Activated CD4-positive, alpha-beta T cell treated with anti-CD3 and anti-CD28 coated beads, Interleukin-10, Interleukin-2, amounts not matched to agents 100 ng/mL and 50 ng/mL, durations not matched to agents 16 hours and 8 hours (primary cell): ENCODE data around the gene DLG4.

Experiments used
- DNase-seq: peaks from one replicate; pipeline ENCODE4 v3.0.0-alpha.2; 2020

The DLG4 gene

GRCh38 chr17:7219812-7220592, at the start of gene DLG4, which contains the start of gene ACADVL:
TSS of gene DLG4 (minus strand) at chr17:7219836.
TSS of gene ACADVL (plus strand) at chr17:7219938. CDS start at chr17:7219985, 47 bp downstream.
- DNase-seq: peak; percentile 89

GRCh38 chr17:7266784-7267183, 47.1 kb upstream of the DLG4 start:
- DNase-seq: no peak

GRCh38 chr17:7263801-7264078, 44.1 kb upstream of the DLG4 start:
- no peak for DNase-seq

DNA sequence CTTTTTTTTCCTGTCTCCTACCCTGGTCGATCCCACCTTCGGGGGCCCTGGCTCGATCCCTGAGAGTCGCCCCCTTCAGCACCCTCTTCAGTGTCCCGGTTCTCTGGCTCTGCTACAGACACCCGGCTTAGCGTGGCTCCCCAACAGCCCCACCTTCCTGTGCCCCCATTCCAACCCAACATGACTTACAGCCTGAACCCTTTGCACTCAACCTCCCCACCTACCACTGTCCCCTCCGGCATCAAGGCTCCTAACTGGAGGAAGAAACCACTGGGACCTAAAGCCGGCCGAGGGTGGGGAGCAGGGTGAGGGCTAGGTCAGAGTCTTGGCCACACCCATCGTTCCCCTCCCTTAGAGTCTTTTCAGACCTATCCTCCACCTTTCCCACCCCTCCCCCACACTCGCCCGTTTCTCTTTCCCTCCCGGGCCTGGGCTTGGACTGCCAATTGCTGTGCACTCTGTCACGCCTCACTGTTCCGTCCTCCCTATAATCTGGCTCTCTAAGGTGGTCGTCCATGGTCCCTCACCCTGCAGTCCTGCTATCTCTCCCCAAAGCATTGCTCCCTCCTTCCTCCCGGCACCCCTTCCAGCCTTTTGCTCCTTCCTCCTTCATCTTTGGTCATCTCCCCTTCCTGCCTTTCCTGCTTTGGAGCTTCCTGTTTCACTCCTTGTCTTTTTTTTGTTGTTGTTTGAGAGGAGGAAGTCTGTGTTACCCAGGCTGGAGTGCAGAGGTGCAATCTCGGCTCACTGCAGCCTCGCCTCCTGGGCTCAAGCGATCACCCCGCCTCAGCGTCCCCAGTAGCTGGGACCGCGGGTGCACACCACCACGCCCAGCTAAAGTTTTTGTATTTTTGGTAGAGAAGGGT, 43.5 kb upstream of the DLG4 start:
- DNase-seq: no peak

GRCh38 chr17:7262192-7262934, 42.7 kb upstream of the DLG4 start, which contains the start of gene CLDN7:
TSS of gene CLDN7 (minus strand) at chr17:7262478. CDS start at chr17:7262043, 435 bp downstream.
- DNase-seq: no peak

- DNase-seq: no peak
Observed at GRCh38 chr17:7261379-7262191, 41.9 kb upstream of the DLG4 start.

DNA sequence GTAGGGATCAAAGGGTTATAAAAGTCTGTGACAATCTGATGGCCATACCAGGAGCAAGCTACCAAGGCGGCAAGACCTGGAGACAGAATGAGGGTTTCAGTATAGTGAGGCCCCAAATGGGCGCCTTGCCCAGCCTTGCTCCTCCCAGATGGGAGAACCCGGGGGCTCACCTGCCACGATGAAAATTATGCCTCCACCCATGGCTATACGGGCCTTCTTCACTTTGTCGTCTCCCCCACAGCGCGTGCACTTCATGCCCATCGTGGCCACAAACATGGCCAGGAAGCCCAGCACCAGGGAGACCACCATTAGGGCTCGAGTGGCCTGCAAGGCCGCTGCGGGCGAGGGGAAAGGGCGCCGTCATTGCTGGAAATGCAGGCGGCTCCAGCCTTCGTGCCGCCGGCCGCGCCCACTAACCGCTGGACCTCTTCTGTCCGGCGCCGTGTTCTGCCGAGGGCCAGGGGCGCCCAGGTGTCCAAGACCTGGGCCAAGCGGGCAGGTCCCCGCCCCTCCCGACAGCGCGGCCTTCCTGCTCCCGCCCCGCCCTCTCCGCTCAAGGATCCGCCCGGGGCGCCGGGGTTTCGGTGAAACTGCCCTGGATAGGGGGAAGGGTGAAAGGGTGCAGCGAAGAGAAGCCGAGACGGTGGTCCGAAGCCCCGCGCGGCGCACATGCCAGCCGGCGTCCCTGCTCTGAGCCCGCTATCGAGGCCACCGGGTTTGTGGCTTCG, 41.2 kb upstream of the DLG4 start:
- DNase-seq: peak; percentile 37

DNA sequence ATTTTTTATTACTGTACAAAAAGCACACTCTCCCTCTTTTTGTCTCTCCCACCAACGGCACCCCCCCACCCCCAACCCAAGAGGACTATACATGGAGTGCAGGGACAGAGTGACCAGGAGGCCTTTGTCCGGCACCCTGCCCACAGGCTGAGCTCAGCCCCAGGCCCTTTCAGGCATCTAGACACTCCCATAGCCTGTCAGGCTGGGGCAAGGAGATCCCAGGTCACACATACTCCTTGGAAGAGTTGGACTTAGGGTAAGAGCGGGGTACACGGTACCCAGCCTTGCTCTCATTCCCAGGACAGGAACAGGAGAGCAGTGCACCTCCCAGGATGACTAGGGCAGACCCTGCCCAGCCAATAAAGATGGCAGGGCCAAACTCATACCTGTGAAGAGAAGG, 40.5 kb upstream of the DLG4 start:
- no peak for DNase-seq

GRCh38 chr17:7259555-7259889, 39.9 kb upstream of the DLG4 start:
- no peak for DNase-seq

DNA sequence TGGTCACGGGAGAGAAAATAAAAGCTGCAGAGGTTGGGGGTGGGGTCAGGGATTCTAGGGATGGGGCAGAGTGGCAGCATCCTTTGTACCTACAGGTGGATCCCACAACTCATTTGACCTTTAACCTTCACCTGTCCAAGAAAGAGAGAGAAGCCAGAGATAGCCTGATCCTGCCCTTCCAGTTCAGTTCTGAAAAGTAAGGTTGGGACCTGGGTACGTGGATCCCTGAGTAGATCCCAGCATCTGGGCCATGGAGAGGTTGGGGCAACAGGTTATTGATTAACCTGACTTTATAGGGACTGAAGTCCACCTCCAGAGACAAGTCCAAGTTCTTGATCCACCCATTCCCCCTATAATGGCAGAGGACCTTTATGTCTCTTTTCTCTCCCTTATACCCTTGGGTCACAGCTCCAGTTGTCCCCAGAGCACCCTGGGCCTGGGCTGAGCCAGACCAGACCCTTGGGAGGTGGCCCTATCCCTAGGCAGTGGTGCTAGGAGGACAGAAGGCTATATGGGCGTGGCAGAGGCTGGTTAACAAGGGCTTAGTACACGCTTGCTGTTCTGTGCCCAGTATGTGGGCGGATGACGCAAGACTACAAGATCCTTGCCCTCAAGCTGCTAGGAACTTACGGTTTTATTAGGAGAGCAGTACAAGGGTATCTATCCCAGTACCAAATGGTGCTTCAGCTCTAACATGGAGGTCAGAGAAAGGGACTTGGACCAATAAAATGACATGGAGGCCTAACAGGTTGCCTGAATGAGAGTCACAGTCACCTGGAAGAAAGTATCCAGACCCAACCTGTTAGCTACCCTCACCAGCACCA, 39.3 kb upstream of the DLG4 start:
- no peak for DNase-seq

DNA sequence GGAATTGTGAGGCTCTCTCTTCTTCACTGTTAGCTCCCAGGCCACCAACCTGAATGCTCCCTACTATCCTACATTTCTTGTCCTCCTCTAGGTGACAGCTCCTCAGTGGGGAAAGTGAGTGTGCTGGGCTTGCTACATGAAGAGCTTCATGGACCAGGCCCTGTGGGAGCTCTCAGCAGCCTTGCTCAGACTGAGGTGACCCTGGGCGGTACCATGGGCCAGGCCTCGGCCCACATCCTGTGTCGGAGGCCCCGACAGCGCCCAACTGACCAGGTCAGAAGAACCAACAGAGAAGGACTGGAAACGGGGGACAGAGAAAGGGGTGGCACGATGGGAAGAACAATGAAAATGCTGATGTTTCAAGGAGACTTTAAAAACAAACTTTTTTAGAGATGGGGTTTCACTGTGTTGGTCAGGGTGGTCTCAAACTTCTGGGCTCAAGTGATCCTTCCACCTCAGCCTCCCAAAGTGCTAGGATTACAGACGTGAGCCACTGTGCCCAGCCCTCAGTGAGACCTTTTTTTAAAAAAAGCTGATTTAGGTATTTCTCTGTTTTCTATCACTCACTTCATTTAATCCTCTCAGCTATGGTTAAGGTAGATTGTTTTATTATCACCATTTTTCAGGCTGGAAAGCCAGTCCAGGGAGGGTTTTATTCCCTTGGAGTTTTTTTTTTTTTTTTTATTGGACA, 37.3 kb upstream of the DLG4 start:
- DNase-seq: no peak

- no peak for DNase-seq
Observed at GRCh38 chr17:7254511-7254910, 34.9 kb upstream of the DLG4 start.

DNA sequence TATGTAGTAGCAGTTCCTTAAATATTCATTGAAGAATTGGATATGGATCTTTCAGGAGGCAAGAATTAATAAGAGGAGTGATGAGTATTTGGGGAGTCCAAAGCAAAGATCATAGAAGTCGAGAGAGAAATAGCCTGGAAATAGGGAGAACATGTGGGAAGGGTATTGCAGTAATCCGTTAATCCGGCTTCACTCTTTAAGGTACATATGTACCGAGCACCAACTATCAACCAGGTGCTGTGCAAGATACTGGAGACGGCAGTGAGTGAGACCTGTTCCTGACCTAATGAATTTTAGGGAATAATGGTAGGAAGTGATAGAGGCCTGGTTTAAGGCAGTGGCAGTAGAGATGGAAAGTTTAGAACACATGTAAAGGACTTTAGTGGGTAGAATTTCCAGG, 33.4 kb upstream of the DLG4 start:
- DNase-seq: no peak

DNA sequence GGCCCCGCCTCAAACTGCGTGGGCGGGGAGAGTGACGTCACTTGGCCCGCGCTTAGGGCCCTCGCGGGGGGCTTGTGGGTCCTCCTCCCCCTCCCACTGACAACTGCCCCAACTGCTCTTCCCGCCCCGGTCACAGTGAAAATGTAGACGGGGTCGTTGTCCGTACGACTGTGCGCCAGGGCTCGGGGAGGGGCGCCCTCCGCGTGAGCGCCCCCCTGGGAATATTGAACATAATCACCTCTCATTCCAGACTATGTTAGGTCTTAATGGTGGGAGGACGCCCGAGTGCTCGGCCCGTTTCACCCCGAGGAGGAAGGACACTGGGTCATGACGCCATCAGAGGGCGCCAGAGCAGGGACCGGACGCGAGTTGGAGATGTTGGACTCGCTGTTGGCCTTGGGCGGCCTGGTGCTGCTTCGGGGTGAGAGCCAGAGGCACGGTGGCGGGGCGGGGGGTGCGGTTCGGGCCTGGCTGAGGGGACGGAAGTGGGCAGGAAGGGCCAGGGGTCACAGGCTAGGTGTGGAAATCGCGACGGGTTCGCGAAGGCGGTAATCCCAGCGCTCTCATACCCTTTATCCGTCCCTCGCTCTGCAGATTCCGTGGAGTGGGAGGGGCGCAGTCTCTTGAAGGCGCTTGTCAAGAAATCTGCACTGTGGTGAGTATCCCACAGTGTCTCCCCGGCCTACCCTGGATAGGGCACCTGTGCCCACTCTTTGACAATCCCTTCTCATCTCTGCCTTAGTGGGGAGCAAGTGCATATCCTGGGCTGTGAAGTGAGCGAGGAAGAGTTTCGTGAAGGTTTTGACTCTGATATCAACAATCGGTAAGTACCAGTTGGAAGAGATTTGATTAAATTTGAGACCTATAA, 32.8 kb upstream of the DLG4 start, which contains the start of gene ELP5:
TSS of gene ELP5 (plus strand) at position 40 of the 868 bp plus-strand sequence. CDS start at position 376, 336 bp downstream.
- peak; percentile 94 for DNase-seq

DNA sequence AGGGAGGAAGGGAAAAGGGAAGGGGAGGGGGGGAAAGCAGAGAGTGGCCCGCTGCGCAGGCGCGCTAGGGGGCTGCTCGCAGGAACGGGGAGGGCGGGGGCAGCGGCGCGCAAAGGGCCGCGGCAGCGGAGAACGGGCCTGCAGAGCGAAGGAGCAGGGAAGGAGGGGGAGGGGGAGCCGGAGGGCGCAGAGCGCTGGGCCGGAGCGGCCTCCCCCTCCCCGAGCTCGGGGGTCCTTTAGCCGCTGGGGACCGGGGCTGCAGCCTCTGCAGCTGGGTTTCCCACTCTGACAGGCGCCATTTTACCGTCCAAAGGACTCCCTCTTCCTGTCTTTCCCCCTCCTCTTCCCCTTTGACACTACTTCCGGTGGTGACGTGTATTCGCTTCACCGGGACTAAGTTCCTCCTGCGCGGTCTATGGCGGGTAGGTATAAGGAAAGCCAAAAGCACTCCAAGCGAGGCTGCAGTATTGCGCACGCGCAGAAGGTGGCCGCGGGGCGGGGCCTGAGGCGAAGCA, 32.1 kb upstream of the DLG4 start, which contains the start of gene CTDNEP1:
TSS of gene CTDNEP1 (minus strand) at position 74 of the 515 bp plus-strand sequence. CDS start 438 bp downstream, outside the sequence.
- peak; percentile 100 for DNase-seq

DNA sequence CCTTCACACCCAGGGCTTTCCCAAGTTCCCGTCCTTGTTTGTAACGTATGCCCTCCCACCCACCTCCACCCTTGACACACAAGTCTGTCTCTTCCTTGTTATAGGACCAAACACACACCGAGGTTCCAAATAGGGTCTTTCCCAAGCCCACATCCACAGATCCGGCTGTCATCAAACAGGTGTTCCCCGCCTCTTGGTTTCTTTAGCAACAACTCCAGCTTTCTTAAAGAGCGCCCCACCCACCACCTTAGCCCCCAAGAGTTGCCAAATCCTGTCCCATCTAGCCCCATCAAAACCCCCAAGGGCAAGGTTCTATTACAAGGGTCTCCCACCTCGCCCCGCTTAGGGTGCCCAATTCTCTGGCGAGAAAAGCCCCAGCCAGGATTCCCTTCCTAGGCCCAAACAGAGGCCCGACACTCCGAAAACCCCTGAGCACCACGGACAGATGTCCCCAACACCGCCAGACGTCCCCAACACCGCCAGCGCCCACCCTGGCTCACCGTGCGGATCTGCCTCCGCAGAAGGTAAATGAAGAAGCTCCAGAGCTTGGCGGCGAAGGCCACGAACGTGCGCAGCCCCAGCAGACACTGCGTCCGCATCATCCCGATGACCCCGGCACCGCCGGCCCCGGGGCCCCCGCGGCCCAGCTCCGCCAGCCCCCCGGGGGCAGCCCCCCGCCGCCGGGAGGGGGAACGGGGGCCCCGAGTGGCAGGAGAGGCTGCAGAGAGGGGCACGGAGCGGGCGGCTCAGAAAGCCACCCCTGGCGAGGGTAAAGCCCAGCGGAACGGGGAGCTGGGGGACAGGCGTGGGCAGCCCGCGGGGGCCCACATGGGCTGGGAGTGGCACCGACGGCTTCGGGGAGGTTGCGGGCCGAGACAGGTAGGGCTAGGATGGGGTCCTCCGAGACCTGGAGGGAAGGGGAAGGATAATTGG, 31.3 kb upstream of the DLG4 start:
- DNase-seq: no peak

- no peak for DNase-seq
Observed at GRCh38 chr17:7249830-7250229, 30.2 kb upstream of the DLG4 start.

DNA sequence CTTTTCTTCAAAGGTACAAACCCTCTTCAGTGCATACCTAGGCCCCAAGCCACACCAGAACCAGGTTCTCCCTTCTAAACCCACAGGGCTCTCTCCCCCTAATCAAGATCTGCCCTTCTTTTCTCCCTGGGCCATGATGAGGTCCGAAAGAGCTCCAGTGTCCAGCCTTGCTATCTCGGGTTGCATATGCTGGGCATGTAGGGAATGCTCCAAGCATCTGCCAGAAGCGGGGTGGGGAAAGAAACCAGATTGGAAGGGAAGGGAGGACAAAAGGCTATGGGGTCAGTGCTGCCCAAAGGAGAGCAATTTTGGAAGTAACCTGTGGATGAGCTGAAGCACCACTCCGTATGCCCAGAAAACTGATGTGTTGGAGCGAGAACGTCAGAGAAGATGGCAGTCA, 29.6 kb upstream of the DLG4 start:
- no peak for DNase-seq
